Fibroblast of villous mesenchyme (primary cell): ENCODE data around the gene ZSWIM8. TPM values are rescaled to one million over a fixed set of nuclear protein-coding genes. Genes with fewer than 3 reads are reported as not detected.
A peak's percentile ranks its signal among the peaks of the same experiment; 100 is the strongest.

Source experiments
- DNase-seq: peaks from one replicate; pipeline ENCODE4 v3.0.0-alpha.2; 2010; ENCODE audit warnings: low read depth
- H3K4me3 ChIP-seq: 2 replicates; pipeline ENCODE4 v1.5.1; 2011; ENCODE audit warnings: low read depth, mild to moderate bottlenecking, low read length
- total RNA-seq: library from RNA; depleted of rRNA; stranded (reverse); fragments of >200 nt; gene quantifications from 2 replicates; pipeline ENCODE4 v1.2.3, GENCODE V29; 2012
- TF ChIP-seq, protein P1 (sequence below): IDR thresholded peaks from 2 replicates; pipeline ENCODE4 v1.5.1; 2012; ENCODE audit warnings: low read depth, mild to moderate bottlenecking, low read length; ENCODE audit not compliant: insufficient read depth

The ZSWIM8 gene
- total RNA-seq, 1 donor: 82.5 TPM

DNA sequence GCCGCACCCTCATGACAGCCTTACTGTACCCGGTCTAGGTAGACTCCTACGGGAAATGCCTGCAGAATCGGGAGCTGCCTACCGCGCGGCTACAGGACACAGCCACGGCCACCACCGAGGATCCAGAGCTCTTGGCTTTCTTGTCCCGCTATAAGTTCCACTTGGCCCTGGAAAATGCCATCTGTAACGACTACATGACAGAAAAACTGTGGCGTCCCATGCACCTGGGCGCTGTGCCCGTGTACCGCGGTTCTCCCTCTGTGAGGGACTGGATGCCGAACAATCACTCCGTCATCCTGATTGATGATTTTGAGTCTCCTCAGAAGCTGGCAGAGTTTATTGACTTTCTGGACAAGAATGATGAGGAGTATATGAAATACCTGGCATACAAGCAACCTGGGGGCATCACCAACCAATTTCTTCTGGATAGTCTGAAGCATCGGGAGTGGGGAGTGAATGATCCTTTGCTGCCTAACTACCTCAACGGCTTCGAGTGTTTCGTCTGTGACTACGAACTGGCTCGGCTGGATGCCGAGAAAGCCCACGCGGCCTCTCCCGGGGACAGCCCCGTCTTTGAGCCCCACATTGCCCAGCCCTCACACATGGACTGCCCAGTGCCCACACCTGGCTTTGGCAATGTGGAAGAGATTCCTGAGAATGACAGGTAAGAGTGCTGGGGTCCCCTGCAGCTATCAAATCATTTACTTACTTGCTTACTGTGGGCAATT, 12.1 kb upstream of the ZSWIM8 start:
- TF ChIP-seq, protein P1, sequence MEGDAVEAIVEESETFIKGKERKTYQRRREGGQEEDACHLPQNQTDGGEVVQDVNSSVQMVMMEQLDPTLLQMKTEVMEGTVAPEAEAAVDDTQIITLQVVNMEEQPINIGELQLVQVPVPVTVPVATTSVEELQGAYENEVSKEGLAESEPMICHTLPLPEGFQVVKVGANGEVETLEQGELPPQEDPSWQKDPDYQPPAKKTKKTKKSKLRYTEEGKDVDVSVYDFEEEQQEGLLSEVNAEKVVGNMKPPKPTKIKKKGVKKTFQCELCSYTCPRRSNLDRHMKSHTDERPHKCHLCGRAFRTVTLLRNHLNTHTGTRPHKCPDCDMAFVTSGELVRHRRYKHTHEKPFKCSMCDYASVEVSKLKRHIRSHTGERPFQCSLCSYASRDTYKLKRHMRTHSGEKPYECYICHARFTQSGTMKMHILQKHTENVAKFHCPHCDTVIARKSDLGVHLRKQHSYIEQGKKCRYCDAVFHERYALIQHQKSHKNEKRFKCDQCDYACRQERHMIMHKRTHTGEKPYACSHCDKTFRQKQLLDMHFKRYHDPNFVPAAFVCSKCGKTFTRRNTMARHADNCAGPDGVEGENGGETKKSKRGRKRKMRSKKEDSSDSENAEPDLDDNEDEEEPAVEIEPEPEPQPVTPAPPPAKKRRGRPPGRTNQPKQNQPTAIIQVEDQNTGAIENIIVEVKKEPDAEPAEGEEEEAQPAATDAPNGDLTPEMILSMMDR: no peak
- peak overlapping the region; percentile 82 for H3K4me3 ChIP-seq
- DNase-seq: no peak

DNA sequence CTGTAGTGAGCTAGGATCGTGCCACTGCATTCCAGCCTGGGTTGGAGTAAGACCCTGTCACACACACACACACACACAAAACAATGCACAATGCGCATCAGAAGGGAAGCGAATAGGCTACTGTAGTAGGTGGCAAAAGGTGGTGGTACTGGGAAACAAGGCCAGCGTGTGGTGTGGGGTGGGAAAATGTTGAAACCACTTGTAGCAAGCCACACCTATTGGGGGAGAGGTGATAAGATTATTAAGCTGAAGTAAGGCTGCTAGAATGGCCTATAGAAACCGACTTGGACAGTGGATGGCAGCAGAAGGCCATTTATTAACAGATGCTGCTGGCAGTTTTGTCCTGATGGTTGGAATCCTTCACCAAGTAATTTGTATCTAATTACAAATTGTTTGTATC, 10.8 kb upstream of the ZSWIM8 start:
- DNase-seq: peak; percentile 41
- TF ChIP-seq, protein P1: no peak
- H3K4me3 ChIP-seq: peak overlapping the region; percentile 14

DNA sequence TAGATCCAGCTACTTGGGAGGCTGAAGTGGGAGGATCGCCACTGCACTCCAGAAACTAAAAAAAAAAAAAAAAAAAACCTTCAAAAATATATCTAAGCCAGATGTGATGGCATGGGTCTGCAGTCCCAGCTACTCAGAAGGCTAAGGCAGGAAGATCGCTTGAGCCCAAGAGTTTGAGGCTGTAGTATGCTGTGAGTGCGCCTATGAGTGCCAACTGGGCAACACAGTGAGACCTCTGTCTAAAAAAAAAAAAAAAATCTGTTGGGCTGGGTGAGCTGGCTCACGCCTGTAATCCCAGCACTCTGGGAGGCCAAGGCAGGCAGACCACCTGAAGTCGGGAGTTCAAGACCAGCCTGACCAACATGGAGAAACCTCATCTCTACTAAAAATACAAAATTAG, 6.4 kb upstream of the ZSWIM8 start:
- H3K4me3 ChIP-seq: no peak overlapping the region
- TF ChIP-seq, protein P1: no peak
- DNase-seq: no peak

DNA sequence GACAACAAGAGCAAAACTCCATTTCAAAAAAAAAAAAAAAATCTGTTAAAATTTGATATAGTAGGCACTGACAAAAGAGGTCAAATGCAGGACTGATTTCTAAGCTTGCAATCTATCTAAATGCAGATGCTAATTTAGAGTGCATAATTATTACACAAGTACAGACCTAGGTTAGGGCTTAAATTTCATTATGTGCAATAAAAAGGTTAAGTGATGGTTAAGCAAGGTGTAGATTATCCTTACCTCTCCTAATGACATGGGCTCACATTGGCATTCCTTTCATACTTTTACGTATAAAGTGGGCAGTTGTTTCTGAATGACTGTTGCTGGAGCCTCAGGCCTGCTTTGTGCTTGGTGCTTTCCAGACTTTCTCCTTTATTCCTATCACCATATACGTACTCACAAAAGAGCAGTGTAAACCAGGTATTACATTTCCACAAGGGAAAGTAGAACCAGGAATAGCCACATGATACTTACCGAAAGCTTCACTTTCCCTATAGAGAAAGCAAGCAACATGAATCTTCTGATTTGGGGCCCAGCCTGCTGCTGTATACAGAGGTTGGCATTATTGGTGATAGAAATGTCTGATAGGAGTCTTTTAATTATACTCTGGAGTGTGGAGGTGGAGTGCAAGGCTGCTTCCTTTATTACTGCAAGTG, 5.7 kb upstream of the ZSWIM8 start:
- TF ChIP-seq, protein P1: no peak
- H3K4me3 ChIP-seq: no peak overlapping the region
- DNase-seq: no peak

DNA sequence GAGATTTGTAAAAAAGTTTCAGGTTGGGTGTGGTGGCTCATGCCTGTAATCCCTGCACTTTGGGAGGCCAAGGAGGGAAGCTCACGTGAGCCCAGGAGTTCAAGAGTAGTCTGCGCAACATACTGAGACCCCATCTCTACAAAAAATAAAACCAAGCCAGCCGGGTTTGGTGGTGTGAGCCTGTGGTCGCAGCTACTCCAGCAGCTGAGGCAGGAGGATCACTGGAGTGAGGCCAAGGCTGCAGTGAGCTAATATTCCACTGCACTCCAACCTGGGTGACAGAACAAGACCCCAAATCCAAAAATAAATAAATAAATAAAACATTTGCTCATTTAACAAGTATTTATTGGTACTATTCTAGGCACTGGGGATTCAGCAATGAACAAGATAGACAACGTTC, 5.1 kb upstream of the ZSWIM8 start:
- no peak for DNase-seq
- TF ChIP-seq, protein P1: no peak
- peak overlapping the region; percentile 80 for H3K4me3 ChIP-seq

DNA sequence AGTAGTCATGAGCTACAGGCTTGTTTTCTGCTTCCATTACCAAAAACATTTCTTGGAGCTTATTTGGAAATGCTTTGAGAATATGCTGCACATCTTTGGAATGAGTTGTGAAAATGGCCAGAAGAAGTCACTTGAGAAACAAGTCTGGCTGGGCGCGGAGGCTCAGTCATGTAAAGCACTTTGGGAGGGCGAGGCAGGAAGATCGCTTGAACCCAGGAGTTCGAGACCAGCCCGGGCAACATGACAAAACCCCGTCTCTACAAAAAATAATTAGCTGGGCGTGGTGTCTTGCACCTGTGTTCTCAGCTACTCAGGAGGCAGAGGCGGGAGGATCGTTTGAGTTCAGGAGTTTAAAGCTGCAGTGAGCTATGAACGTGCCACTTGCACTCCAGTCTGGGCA, 4.4 kb upstream of the ZSWIM8 start:
- DNase-seq: peak; percentile 12
- TF ChIP-seq, protein P1: no peak
- peak overlapping the region; percentile 80 for H3K4me3 ChIP-seq
